ENCODE measurements around the gene TBCD.
"Not testable (repeated sequence)": the region's sequence is repeated elsewhere in the genome, so short reads cannot be mapped to it uniquely, and the experiment has no call there.

The TBCD gene

GRCh38 chr17:82940226-82941020 is 188.6 kb downstream of the TBCD start:
- DNase-seq (ENCODE audit: low read depth), result no peak

- DNase-seq (ENCODE audit: low read depth), result no peak
Observed at GRCh38 chr17:82941021-82942001, 189.4 kb downstream of the TBCD start.

- DNase-seq (ENCODE audit: low read depth), result no peak
Observed at GRCh38 chr17:82942166-82943130, 190.6 kb downstream of the TBCD start.

GRCh38 chr17:82943339-82943738 is 191.5 kb downstream of the TBCD start:
- DNase-seq (ENCODE audit: low read depth), result no peak

- no peak for DNase-seq (ENCODE audit: low read depth)
Observed at GRCh38 chr17:82943751-82944150, 191.9 kb downstream of the TBCD start.

- no peak for DNase-seq (ENCODE audit: low read depth)
Observed at GRCh38 chr17:82944990-82945389, 193.1 kb downstream of the TBCD start.

- no peak for DNase-seq (ENCODE audit: low read depth)
Observed at GRCh38 chr17:82946081-82946480, 194.2 kb downstream of the TBCD start.

- DNase-seq (ENCODE audit: low read depth), result no peak
Observed at GRCh38 chr17:82947051-82947991, 195.5 kb downstream of the TBCD start.

GRCh38 chr17:82948081-82948511 is 196.2 kb downstream of the TBCD start:
- DNase-seq (ENCODE audit: low read depth), result no peak

- DNase-seq (ENCODE audit: low read depth), result no peak
Observed at GRCh38 chr17:82948957-82949356, 197.1 kb downstream of the TBCD start.

GRCh38 chr17:82949361-82949760 is 197.5 kb downstream of the TBCD start:
- DNase-seq (ENCODE audit: low read depth), result no peak

GRCh38 chr17:82949984-82950383 is 198.1 kb downstream of the TBCD start:
- no peak for DNase-seq (ENCODE audit: low read depth)

- DNase-seq (ENCODE audit: low read depth), result no peak
Observed at GRCh38 chr17:82950525-82951102, 198.7 kb downstream of the TBCD start.

- no peak for DNase-seq (ENCODE audit: low read depth)
Observed at GRCh38 chr17:82952019-82952418, 200.2 kb downstream of the TBCD start.

- not testable (repeated sequence) for DNase-seq (ENCODE audit: low read depth)
Observed at GRCh38 chr17:82955106-82955505, 203.2 kb downstream of the TBCD start.

GRCh38 chr17:82955627-82956026 is 203.8 kb downstream of the TBCD start:
- not testable (repeated sequence) for DNase-seq (ENCODE audit: low read depth)

GRCh38 chr17:82956146-82956725 is 204.4 kb downstream of the TBCD start:
- DNase-seq (ENCODE audit: low read depth), result no peak

GRCh38 chr17:82956726-82957468 is 205.0 kb downstream of the TBCD start:
- no peak for DNase-seq (ENCODE audit: low read depth)

GRCh38 chr17:82957469-82957795 is 205.6 kb downstream of the TBCD start:
- DNase-seq (ENCODE audit: low read depth), result no peak
